GM12878 (cell line): Measurements from ENCODE around the gene GGCX. TPM values are rescaled to one million over a fixed set of nuclear protein-coding genes. Genes with fewer than 3 reads are reported as not detected.

Experiments
- BRCA1 ChIP-seq: IDR thresholded peaks from 2 replicates; pipeline ENCODE4 v1.6.1; 2011; ENCODE audit warnings: low read depth, low read length, improper control_type of control experiment
- CBFB ChIP-seq: IDR thresholded peaks from 2 replicates; pipeline ENCODE4 v1.6.1; 2016; ENCODE audit warnings: antibody characterized with exemption, low read depth
- CBX3 ChIP-seq: fragments of 200-600 bp; sonication (generic); IDR thresholded peaks from 2 replicates; pipeline ENCODE4 v1.6.1; 2016; ENCODE audit warnings: low read depth, borderline replicate concordance
- CHD2 ChIP-seq: IDR thresholded peaks from 2 replicates; pipeline ENCODE4 v1.6.1; 2011; ENCODE audit warnings: low read depth, low read length, improper control_type of control experiment, borderline replicate concordance
- CREM ChIP-seq: IDR thresholded peaks from 2 replicates; pipeline ENCODE4 v1.6.1; 2014; ENCODE audit warnings: antibody characterized with exemption, low read depth
- ESRRA ChIP-seq: IDR thresholded peaks from 2 replicates; pipeline ENCODE4 v1.6.1; 2012; ENCODE audit warnings: mild to moderate bottlenecking, low read length, improper control_type of control experiment
- ETV6 ChIP-seq, 2 experiments: fragments of 450-650 bp in 1 of 2; IDR thresholded peaks in 1 of 2; conservative IDR thresholded peaks in 1 of 2; 2 replicates each; pipeline ENCODE4 v1.6.1; 2014; ENCODE audit warnings: antibody characterized with exemption in 1 of 2, borderline replicate concordance in 1 of 2, low read depth in 1 of 2, mild to moderate bottlenecking in 1 of 2, moderate library complexity in 1 of 2
- FOXM1 ChIP-seq: IDR thresholded peaks from 2 replicates; pipeline ENCODE4 v1.6.1; 2012; ENCODE audit warnings: low read depth, mild to moderate bottlenecking, inconsistent platforms, low read length, moderate library complexity
- HDGF ChIP-seq: fragments of 450-650 bp; IDR thresholded peaks from 2 replicates; pipeline ENCODE4 v1.6.1; 2016; ENCODE audit warnings: antibody characterized with exemption
- KAT2A ChIP-seq: conservative IDR thresholded peaks from 2 replicates; pipeline ENCODE4 v1.6.1; 2011; ENCODE audit warnings: low read depth, low read length; ENCODE audit not compliant: control insufficient read depth
- SP1 ChIP-seq: IDR thresholded peaks from one replicate; pipeline ENCODE4 v1.6.1; 2011; ENCODE audit warnings: low read depth, low read length
- STAT1 ChIP-seq: fragments of 450-650 bp; conservative IDR thresholded peaks from 2 replicates; pipeline ENCODE4 v1.6.1; 2014; ENCODE audit warnings: antibody characterized with exemption, mild to moderate bottlenecking
- TARDBP ChIP-seq: IDR thresholded peaks from 2 replicates; pipeline ENCODE4 v1.6.1; 2016; ENCODE audit warnings: borderline replicate concordance
- TBL1XR1 ChIP-seq: IDR thresholded peaks from 2 replicates; pipeline ENCODE4 v1.6.1; 2012; ENCODE audit warnings: low read depth, low read length, improper control_type of control experiment
- YBX1 ChIP-seq: fragments of 450-650 bp; IDR thresholded peaks from 2 replicates; pipeline ENCODE4 v1.6.1; 2016; ENCODE audit warnings: antibody characterized with exemption
- polyA plus RNA-seq, 11 experiments: library from polyadenylated mRNA; depleted of rRNA in 4 of 11; unstranded in 6 of 11; stranded (reverse) in 5 of 11; fragments of >200 nt; fragmentation: Nextera tagmentation in 4 of 11; fragmentation: Illumina TruSeq in 1 of 11; extraction: Ambion mirVana in 4 of 11; extraction: Trizol in 1 of 11; gene quantifications; 1 replicate in 1 of 11; 2 replicates in 10 of 11; pipeline versions ENCODE4 v1.2.1 to v1.2.3, GENCODE V29; 2011 to 2016; ENCODE audit warnings: inconsistent platforms in 2 of 11, missing spikeins in 2 of 11, low read depth in 1 of 11
- total RNA-seq, 4 experiments: library from RNA; depleted of rRNA in 3 of 4; stranded (reverse); fragments of >200 nt in 3 of 4; fragmentation: Illumina TruSeq in 1 of 4; extraction: Trizol in 1 of 4; gene quantifications; 2 replicates each; pipeline versions ENCODE4 v1.2.1 to v1.2.3, GENCODE V29; 2013 to 2021
- TF ChIP-seq, protein P1 (sequence below): fragments of 150-350 bp; IDR thresholded peaks from 2 replicates; pipeline ENCODE4 v1.6.1; 2014; ENCODE audit warnings: mild to moderate bottlenecking, low read depth, low read length
- TF ChIP-seq, protein P2 (sequence below): IDR thresholded peaks from 2 replicates; pipeline ENCODE4 v1.6.1; 2011; ENCODE audit warnings: borderline replicate concordance, low read depth, mild to moderate bottlenecking, moderate library complexity, mixed read lengths, low read length; ENCODE audit not compliant: insufficient read depth; ENCODE audit errors: extremely low read length
- TF ChIP-seq, protein P3 (sequence below): fragments of 450-650 bp; IDR thresholded peaks from 2 replicates; pipeline ENCODE4 v1.6.1; 2016; ENCODE audit warnings: mild to moderate bottlenecking
- TF ChIP-seq, protein P4 (sequence below): IDR thresholded peaks from 2 replicates; pipeline ENCODE4 v1.6.1; 2011; ENCODE audit warnings: low read depth, low read length, improper control_type of control experiment, borderline replicate concordance
- TF ChIP-seq, protein P5 (sequence below): IDR thresholded peaks from 2 replicates; pipeline ENCODE4 v1.6.1; 2012; ENCODE audit warnings: low read depth, low read length, improper control_type of control experiment

The GGCX gene
- total and polyA plus RNA-seq, 10 of the 15 experiments (the other 5 are each of a cell fraction or from before 2014, with no cell fraction given) = 18.1 to 52.7 (median 25.0) TPM

DNA sequence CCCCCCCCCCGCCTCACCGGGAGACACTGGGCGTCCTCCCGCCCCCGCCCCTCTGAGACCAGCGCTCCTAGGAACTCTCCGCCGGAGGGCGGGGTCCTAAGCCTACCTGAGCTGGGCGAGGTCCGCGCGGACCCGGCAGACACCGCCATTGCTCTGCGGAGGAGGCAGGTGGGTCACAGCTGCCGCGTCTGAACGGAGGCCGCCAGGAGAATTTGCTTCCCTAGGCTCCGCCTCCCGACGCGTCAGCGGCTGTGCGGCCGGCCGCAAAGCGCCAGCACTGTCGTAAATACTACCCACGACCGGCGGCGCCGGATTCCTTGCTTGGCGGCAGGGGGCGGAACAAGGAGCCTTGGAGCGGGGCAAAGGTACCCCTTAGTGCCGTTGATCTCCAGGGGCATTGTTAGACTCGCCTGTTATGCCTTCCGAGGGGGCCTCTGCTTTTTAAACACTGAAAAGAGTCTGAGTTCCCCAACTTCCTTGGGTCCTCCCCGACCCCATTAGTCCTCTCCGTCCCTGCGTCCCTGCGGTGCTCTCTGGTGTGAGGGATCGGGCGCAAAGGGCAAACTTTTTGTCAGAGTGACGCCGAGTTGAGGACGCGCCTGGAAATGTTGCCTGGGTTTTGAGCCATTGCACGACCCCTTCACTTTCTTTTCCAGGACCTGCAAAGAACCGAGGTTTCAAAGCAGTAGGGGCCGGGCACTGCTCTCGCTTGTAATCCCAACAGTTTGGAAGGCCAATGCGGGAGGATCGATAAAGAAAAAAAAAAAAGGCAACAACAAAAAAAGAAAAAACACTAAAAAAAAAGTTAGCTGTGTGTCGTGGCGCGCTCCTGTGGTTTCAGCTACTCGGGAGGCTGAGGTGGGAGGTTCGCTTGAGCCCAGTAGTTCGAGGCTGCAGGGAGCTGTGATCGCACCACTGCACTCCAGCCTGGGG, at the start of gene GGCX (continued):
- TF ChIP-seq CHD2 (no peak; the same call in 1 of the 2 replicates), CREM (peak; percentile 93), YBX1 (no peak), KAT2A (no peak), CBX3 (no peak), TARDBP (no peak), ESRRA (no peak), TBL1XR1 (no peak), SP1 (peak; percentile 46), FOXM1 (no peak), ETV6 (conservative IDR thresholded peaks at IDR 0.05 in 1 of 2, IDR thresholded peaks at IDR 0.05 in 1 of 2; ENCODE audit: borderline replicate concordance in 1 of 2, low read depth in 1 of 2) (no peak), BRCA1 (no peak), CBFB (peak; percentile 21; the same call in 1 of the 2 replicates), HDGF (0 out of 2 replicates have a peak, but pooled peaks have one; percentile 41), STAT1 (peak; percentile 77; the same call in 1 of the 2 replicates)
- TF ChIP-seq, protein P1, sequence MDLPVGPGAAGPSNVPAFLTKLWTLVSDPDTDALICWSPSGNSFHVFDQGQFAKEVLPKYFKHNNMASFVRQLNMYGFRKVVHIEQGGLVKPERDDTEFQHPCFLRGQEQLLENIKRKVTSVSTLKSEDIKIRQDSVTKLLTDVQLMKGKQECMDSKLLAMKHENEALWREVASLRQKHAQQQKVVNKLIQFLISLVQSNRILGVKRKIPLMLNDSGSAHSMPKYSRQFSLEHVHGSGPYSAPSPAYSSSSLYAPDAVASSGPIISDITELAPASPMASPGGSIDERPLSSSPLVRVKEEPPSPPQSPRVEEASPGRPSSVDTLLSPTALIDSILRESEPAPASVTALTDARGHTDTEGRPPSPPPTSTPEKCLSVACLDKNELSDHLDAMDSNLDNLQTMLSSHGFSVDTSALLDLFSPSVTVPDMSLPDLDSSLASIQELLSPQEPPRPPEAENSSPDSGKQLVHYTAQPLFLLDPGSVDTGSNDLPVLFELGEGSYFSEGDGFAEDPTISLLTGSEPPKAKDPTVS = no peak
- TF ChIP-seq, protein P2, sequence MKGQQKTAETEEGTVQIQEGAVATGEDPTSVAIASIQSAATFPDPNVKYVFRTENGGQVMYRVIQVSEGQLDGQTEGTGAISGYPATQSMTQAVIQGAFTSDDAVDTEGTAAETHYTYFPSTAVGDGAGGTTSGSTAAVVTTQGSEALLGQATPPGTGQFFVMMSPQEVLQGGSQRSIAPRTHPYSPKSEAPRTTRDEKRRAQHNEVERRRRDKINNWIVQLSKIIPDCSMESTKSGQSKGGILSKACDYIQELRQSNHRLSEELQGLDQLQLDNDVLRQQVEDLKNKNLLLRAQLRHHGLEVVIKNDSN = no peak
- TF ChIP-seq, protein P3, sequence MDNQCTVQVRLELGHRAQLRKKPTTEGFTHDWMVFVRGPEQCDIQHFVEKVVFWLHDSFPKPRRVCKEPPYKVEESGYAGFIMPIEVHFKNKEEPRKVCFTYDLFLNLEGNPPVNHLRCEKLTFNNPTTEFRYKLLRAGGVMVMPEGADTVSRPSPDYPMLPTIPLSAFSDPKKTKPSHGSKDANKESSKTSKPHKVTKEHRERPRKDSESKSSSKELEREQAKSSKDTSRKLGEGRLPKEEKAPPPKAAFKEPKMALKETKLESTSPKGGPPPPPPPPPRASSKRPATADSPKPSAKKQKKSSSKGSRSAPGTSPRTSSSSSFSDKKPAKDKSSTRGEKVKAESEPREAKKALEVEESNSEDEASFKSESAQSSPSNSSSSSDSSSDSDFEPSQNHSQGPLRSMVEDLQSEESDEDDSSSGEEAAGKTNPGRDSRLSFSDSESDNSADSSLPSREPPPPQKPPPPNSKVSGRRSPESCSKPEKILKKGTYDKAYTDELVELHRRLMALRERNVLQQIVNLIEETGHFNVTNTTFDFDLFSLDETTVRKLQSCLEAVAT = no peak
- TF ChIP-seq, protein P4, sequence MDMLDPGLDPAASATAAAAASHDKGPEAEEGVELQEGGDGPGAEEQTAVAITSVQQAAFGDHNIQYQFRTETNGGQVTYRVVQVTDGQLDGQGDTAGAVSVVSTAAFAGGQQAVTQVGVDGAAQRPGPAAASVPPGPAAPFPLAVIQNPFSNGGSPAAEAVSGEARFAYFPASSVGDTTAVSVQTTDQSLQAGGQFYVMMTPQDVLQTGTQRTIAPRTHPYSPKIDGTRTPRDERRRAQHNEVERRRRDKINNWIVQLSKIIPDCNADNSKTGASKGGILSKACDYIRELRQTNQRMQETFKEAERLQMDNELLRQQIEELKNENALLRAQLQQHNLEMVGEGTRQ = no peak
- TF ChIP-seq, protein P5, sequence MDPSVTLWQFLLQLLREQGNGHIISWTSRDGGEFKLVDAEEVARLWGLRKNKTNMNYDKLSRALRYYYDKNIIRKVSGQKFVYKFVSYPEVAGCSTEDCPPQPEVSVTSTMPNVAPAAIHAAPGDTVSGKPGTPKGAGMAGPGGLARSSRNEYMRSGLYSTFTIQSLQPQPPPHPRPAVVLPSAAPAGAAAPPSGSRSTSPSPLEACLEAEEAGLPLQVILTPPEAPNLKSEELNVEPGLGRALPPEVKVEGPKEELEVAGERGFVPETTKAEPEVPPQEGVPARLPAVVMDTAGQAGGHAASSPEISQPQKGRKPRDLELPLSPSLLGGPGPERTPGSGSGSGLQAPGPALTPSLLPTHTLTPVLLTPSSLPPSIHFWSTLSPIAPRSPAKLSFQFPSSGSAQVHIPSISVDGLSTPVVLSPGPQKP = 0 out of 2 replicates have a peak, but pooled peaks have one; percentile 26
